ENCODE data around the gene SLC25A6.

DNA sequence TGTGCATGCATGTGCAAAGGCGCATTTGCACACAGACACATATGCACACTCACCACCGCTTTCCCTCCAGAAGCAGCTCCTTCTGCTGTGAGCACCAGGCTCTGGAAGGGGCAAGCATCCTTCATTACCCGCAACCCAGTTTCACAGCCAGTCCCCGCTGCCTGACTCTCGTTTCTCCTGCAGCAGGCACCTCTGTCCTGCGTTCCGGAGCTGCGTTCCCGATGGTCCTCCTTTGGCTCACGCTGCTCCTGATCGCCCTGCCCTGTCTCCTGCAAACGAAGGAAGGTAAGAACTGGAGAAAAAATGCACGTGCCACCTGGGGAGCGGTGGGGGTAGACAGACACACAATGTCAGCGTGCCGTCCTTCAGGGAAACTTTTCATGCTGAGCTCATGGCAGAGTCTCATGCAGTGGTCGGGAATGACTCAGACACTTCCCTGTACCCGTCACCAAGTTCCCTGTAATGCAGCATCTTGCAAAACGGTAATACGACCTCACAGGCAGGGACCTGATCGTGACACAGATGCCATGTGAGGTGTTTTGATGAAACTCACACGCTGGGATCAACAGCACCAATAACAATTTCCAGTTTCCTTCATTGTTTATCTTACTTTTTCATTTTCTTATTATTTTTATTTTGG lies 50.2 kb downstream of the SLC25A6 start:
- no peak for TF ChIP-seq GABPB1 (CRISPR knock-in tag; IDR thresholded peaks at IDR 0.05)
- TF ChIP-seq HOXA7 (CRISPR knock-in tag; IDR thresholded peaks at IDR 0.05): no peak
